Fibroblast of lung (primary cell): ENCODE measurements around the gene PLCXD3. TPM values are rescaled to one million over a fixed set of nuclear protein-coding genes. Genes with fewer than 3 reads are reported as not detected.

Source experiments
- DNase-seq, 2 donors: peaks; one replicate each; pipeline versions ENCODE4 v3.0.0 to v3.0.0-alpha.2; 2010; ENCODE audit warnings: low read depth in 2 of 2
- H2AFZ ChIP-seq: 2 replicates; pipeline ENCODE4 v1.5.1; 2012; ENCODE audit warnings: low read length, control low read depth, inconsistent platforms
- H3K27ac ChIP-seq: 2 replicates; pipeline ENCODE4 v1.5.1; 2011; ENCODE audit warnings: low read length, control low read depth; ENCODE audit not compliant: insufficient read depth
- H3K27me3 ChIP-seq: 2 replicates; pipeline ENCODE4 v1.5.1; 2011; ENCODE audit warnings: mild to moderate bottlenecking, low read length; ENCODE audit not compliant: control insufficient read depth, insufficient read depth
- H3K36me3 ChIP-seq: 2 replicates; pipeline ENCODE4 v1.5.1; 2011; ENCODE audit warnings: low read length; ENCODE audit not compliant: control insufficient read depth, insufficient read depth
- H3K4me1 ChIP-seq: 2 replicates; pipeline ENCODE4 v1.5.1; 2011; ENCODE audit warnings: low read length; ENCODE audit not compliant: control insufficient read depth, insufficient read depth; ENCODE audit errors: extremely low read depth
- H3K4me2 ChIP-seq: 2 replicates; pipeline ENCODE4 v1.5.1; 2011; ENCODE audit warnings: low read length, control low read depth; ENCODE audit not compliant: insufficient read depth; ENCODE audit errors: extremely low read depth
- H3K4me3 ChIP-seq, 4 experiments: fragments of 200-600 bp in 1 of 4; sonication (generic) in 1 of 4; replicated peaks in 1 of 4; 2 replicates each; pipeline ENCODE4 v1.5.1; 2011 to 2016; ENCODE audit warnings: low read length in 4 of 4, low read depth in 3 of 4, mild to moderate bottlenecking in 3 of 4, control low read depth in 2 of 4, inconsistent platforms in 1 of 4, mixed read lengths in 1 of 4; ENCODE audit not compliant: insufficient read depth in 1 of 4; ENCODE audit errors: control extremely low read depth in 1 of 4
- H3K79me2 ChIP-seq: 2 replicates; pipeline ENCODE4 v1.5.1; 2012; ENCODE audit warnings: mild to moderate bottlenecking, low read length, inconsistent platforms; ENCODE audit not compliant: control insufficient read depth, insufficient read depth
- H3K9ac ChIP-seq: 2 replicates; pipeline ENCODE4 v1.5.1; 2011; ENCODE audit warnings: mild to moderate bottlenecking, low read length, control low read depth; ENCODE audit not compliant: insufficient read depth
- H3K9me3 ChIP-seq: 2 replicates; pipeline ENCODE4 v1.5.1; 2012; ENCODE audit warnings: low read depth, low read length; ENCODE audit not compliant: control insufficient read depth, insufficient read depth
- H4K20me1 ChIP-seq: 2 replicates; pipeline ENCODE4 v1.5.1; 2011; ENCODE audit warnings: low read length; ENCODE audit not compliant: control insufficient read depth, insufficient read depth; ENCODE audit errors: extremely low read depth
- EZH2 ChIP-seq: IDR thresholded peaks from 2 replicates; pipeline ENCODE4 v1.5.1; 2012; ENCODE audit warnings: low read length, control low read depth, mild to moderate bottlenecking; ENCODE audit errors: missing control alignments
- polyA plus RNA-seq, 2 donors: library from polyadenylated mRNA; depleted of rRNA in 1 of 2; stranded (reverse) in 1 of 2; unstranded in 1 of 2; fragments of >200 nt; gene quantifications; 2 replicates each; pipeline ENCODE4 v1.2.1, GENCODE V29; 2011 to 2012; ENCODE audit warnings: missing spikeins in 1 of 2
- total RNA-seq: library from RNA; depleted of rRNA; stranded (reverse); fragments of >200 nt; gene quantifications from 2 replicates; pipeline ENCODE4 v1.2.1, GENCODE V29; 2014
- TF ChIP-seq, protein P1 (sequence below), 2 donors: IDR thresholded peaks in 1 of 2; conservative IDR thresholded peaks in 1 of 2; 1 replicate in 1 of 2; 2 replicates in 1 of 2; pipeline ENCODE4 v1.5.1; 2011 to 2012; ENCODE audit warnings: low read length in 2 of 2, control low read depth in 1 of 2, inconsistent platforms in 1 of 2, low read depth in 1 of 2, mild to moderate bottlenecking in 1 of 2

Gene PLCXD3
- total and polyA plus RNA-seq, 2 donors (not counting 1 experiment from before 2014, with no cell fraction given), result 0.02 to 1.3 TPM

GRCh38 chr5:41291323-41291722 is 219.1 kb downstream of the PLCXD3 start:
- no peaks in the 10 kb centered on the region for H3K36me3 ChIP-seq
- H3K79me2 ChIP-seq, result no peaks in the 10 kb centered on the region
- TF ChIP-seq, protein P1, sequence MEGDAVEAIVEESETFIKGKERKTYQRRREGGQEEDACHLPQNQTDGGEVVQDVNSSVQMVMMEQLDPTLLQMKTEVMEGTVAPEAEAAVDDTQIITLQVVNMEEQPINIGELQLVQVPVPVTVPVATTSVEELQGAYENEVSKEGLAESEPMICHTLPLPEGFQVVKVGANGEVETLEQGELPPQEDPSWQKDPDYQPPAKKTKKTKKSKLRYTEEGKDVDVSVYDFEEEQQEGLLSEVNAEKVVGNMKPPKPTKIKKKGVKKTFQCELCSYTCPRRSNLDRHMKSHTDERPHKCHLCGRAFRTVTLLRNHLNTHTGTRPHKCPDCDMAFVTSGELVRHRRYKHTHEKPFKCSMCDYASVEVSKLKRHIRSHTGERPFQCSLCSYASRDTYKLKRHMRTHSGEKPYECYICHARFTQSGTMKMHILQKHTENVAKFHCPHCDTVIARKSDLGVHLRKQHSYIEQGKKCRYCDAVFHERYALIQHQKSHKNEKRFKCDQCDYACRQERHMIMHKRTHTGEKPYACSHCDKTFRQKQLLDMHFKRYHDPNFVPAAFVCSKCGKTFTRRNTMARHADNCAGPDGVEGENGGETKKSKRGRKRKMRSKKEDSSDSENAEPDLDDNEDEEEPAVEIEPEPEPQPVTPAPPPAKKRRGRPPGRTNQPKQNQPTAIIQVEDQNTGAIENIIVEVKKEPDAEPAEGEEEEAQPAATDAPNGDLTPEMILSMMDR (conservative IDR thresholded peaks at IDR 0.05 in 1 of 2, IDR thresholded peaks at IDR 0.05 in 1 of 2; ENCODE audit: low read depth in 1 of 2, low read length in 2 of 2), result no peak
- TF ChIP-seq EZH2, result no peak
- no peaks in the 10 kb centered on the region for H3K27me3 ChIP-seq
- H3K4me3 ChIP-seq, result no peak overlapping the region
- H4K20me1 ChIP-seq, result no peaks in the 10 kb centered on the region
- no peak overlapping the region for H3K9ac ChIP-seq
- no peak overlapping the region for H3K27ac ChIP-seq
- DNase-seq, result no peak
- no peak overlapping the region for H2AFZ ChIP-seq
- no peaks in the 10 kb centered on the region for H3K4me1 ChIP-seq
- H3K9me3 ChIP-seq, result no peaks in the 10 kb centered on the region
- no peak overlapping the region for H3K4me2 ChIP-seq

GRCh38 chr5:41290810-41291209 is 219.6 kb downstream of the PLCXD3 start:
- no peak for DNase-seq
- H3K9me3 ChIP-seq, result no peaks in the 10 kb centered on the region
- no peak overlapping the region for H2AFZ ChIP-seq
- H4K20me1 ChIP-seq, result no peaks in the 10 kb centered on the region
- no peaks in the 10 kb centered on the region for H3K4me1 ChIP-seq
- H3K4me3 ChIP-seq, result no peak overlapping the region
- no peaks in the 10 kb centered on the region for H3K27me3 ChIP-seq
- H3K36me3 ChIP-seq, result no peaks in the 10 kb centered on the region
- H3K9ac ChIP-seq, result no peak overlapping the region
- TF ChIP-seq, protein P1 (conservative IDR thresholded peaks at IDR 0.05 in 1 of 2, IDR thresholded peaks at IDR 0.05 in 1 of 2; ENCODE audit: low read depth in 1 of 2, low read length in 2 of 2), result no peak
- no peak for TF ChIP-seq EZH2
- H3K27ac ChIP-seq, result no peak overlapping the region
- no peak overlapping the region for H3K4me2 ChIP-seq
- no peaks in the 10 kb centered on the region for H3K79me2 ChIP-seq

DNA sequence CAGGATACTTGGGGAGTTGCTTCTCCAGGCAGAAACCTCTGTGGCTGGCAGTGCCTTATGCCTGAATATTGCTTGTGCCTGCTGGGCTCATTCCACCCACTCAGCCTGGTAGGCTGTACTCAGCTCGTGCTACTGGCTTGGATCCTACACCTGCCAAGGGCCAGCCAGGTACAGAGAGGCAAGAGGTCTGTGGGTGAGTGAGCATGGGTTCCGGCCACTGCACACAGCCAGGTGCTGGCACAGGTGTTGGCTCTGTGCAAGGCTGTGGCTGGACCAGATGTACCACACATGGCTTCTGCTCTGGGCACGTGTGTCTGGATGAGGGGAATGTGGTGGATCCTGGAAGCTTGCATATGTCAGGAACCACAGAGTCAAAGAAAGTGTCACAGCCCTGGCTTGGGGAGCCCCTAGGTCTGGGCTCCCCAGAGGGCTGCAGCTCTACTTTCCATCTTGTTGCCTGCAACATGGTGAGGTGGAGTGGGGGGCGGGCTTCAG is 220.4 kb downstream of the PLCXD3 start:
- Histone ChIP-seq H3K79me2 (no peaks in the 10 kb centered on the region), H3K27ac (no peak overlapping the region), H3K4me1 (no peaks in the 10 kb centered on the region), H3K4me2 (no peak overlapping the region), H3K27me3 (no peaks in the 10 kb centered on the region), H3K9me3 (no peaks in the 10 kb centered on the region), H4K20me1 (no peaks in the 10 kb centered on the region), H3K36me3 (no peaks in the 10 kb centered on the region), H2AFZ (no peak overlapping the region), H3K9ac (no peak overlapping the region), H3K4me3 (no peak overlapping the region)
- TF ChIP-seq, protein P1 (conservative IDR thresholded peaks at IDR 0.05 in 1 of 2, IDR thresholded peaks at IDR 0.05 in 1 of 2; ENCODE audit: low read depth in 1 of 2, low read length in 2 of 2), result no peak
- no peak for TF ChIP-seq EZH2
- no peak for DNase-seq
